H9 (cell line): ENCODE results near the gene PLXND1. TPM values are rescaled to one million over a fixed set of nuclear protein-coding genes. Genes with fewer than 3 reads are reported as not detected.

ENCODE experiments used
- DNase-seq: peaks from one replicate; pipeline ENCODE4 v3.0.0-alpha.2; 2017
- H2AFZ ChIP-seq: one replicate; pipeline ENCODE4 v1.6.1; 2013; ENCODE audit warnings: mild to moderate bottlenecking, low read length, control low read depth, moderate library complexity
- H2AK5ac ChIP-seq: 2 replicates; pipeline ENCODE4 v1.6.1; 2013; ENCODE audit warnings: low read length, control low read depth, mixed read lengths; ENCODE audit not compliant: insufficient read length
- H2BK120ac ChIP-seq: one replicate; pipeline ENCODE4 v1.6.1; 2013; ENCODE audit warnings: low read depth, mild to moderate bottlenecking, low read length, control low read depth, inconsistent platforms; ENCODE audit not compliant: poor library complexity, severe bottlenecking
- H2BK12ac ChIP-seq: 2 replicates; pipeline ENCODE4 v1.6.1; 2013; ENCODE audit warnings: low read length, control low read depth, mixed read lengths, low read depth; ENCODE audit not compliant: insufficient read length
- H2BK15ac ChIP-seq: 2 replicates; pipeline ENCODE4 v1.6.1; 2013; ENCODE audit warnings: low read depth, low read length, control low read depth
- H2BK20ac ChIP-seq: one replicate; pipeline ENCODE4 v1.6.1; 2013; ENCODE audit warnings: low read depth, mild to moderate bottlenecking, low read length, control low read depth, inconsistent platforms; ENCODE audit not compliant: poor library complexity, severe bottlenecking
- H2BK5ac ChIP-seq: 2 replicates; pipeline ENCODE4 v1.6.1; 2013; ENCODE audit warnings: low read length, control low read depth, mixed read lengths; ENCODE audit not compliant: insufficient read length
- H3K14ac ChIP-seq: 2 replicates; pipeline ENCODE4 v1.6.1; 2013; ENCODE audit warnings: low read length, control low read depth; ENCODE audit not compliant: insufficient read depth
- H3K18ac ChIP-seq: 2 replicates; pipeline ENCODE4 v1.6.1; 2013; ENCODE audit warnings: low read depth, mild to moderate bottlenecking, mixed read lengths, low read length, control low read depth; ENCODE audit not compliant: insufficient read length
- H3K23ac ChIP-seq: 2 replicates; pipeline ENCODE4 v1.6.1; 2013; ENCODE audit warnings: low read length, control low read depth, mixed read lengths, low read depth; ENCODE audit not compliant: insufficient read length
- H3K23me2 ChIP-seq: 2 replicates; pipeline ENCODE4 v1.6.1; 2013; ENCODE audit warnings: low read depth, mild to moderate bottlenecking, mixed read lengths, low read length, control low read depth; ENCODE audit not compliant: insufficient read length, poor library complexity, severe bottlenecking
- H3K27ac ChIP-seq: 2 replicates; pipeline ENCODE4 v1.5.1; 2013; ENCODE audit warnings: low read length, control low read depth, mixed read lengths, low read depth; ENCODE audit not compliant: insufficient read length
- H3K27me3 ChIP-seq: 2 replicates; pipeline ENCODE4 v1.6.1; 2013; ENCODE audit warnings: low read length, control low read depth, inconsistent platforms; ENCODE audit not compliant: insufficient read depth
- H3K4ac ChIP-seq: 2 replicates; pipeline ENCODE4 v1.6.1; 2013; ENCODE audit warnings: low read depth, mild to moderate bottlenecking, control low read depth, inconsistent platforms, low read length, moderate library complexity
- H3K4me1 ChIP-seq: 2 replicates; pipeline ENCODE4 v1.6.1; 2013; ENCODE audit warnings: low read length, control low read depth, inconsistent platforms; ENCODE audit not compliant: insufficient read depth
- H3K4me2 ChIP-seq: 2 replicates; pipeline ENCODE4 v1.6.1; 2013; ENCODE audit warnings: low read length, control low read depth, mixed read lengths; ENCODE audit not compliant: insufficient read length, insufficient read depth
- H3K56ac ChIP-seq: 2 replicates; pipeline ENCODE4 v1.6.1; 2013; ENCODE audit warnings: low read depth, mild to moderate bottlenecking, mixed read lengths, low read length, control low read depth; ENCODE audit not compliant: insufficient read length
- H3K79me1 ChIP-seq: 2 replicates; pipeline ENCODE4 v1.6.1; 2013; ENCODE audit warnings: low read depth, mild to moderate bottlenecking, moderate library complexity, low read length, control low read depth, inconsistent platforms; ENCODE audit not compliant: insufficient read depth, poor library complexity, severe bottlenecking
- H3K79me2 ChIP-seq: 2 replicates; pipeline ENCODE4 v1.6.1; 2013; ENCODE audit warnings: low read length, control low read depth, inconsistent platforms; ENCODE audit not compliant: insufficient read depth
- H3K9ac ChIP-seq: 2 replicates; pipeline ENCODE4 v1.6.1; 2013; ENCODE audit warnings: low read length, control low read depth, mixed read lengths; ENCODE audit not compliant: insufficient read length; ENCODE audit errors: extremely low read depth
- H3K9me3 ChIP-seq: one replicate; pipeline ENCODE4 v1.6.1; 2013; ENCODE audit warnings: low read depth, low read length, inconsistent platforms; ENCODE audit not compliant: control insufficient read depth
- H3T11ph ChIP-seq: one replicate; pipeline ENCODE4 v1.6.1; 2013; ENCODE audit warnings: mild to moderate bottlenecking, low read length, control low read depth, inconsistent platforms
- H4K20me1 ChIP-seq: one replicate; pipeline ENCODE4 v1.6.1; 2013; ENCODE audit not compliant: control insufficient read depth, insufficient read length, insufficient read depth
- H4K5ac ChIP-seq: 2 replicates; pipeline ENCODE4 v1.6.1; 2013; ENCODE audit warnings: low read depth, mild to moderate bottlenecking, mixed read lengths, low read length, control low read depth; ENCODE audit not compliant: insufficient read length
- H4K8ac ChIP-seq: replicated peaks from 2 replicates; pipeline ENCODE4 v1.6.1; 2013; ENCODE audit warnings: low read length, control low read depth, mixed read lengths, low read depth; ENCODE audit not compliant: insufficient read length
- H4K91ac ChIP-seq: 2 replicates; pipeline ENCODE4 v1.6.1; 2013; ENCODE audit warnings: low read depth, mild to moderate bottlenecking, moderate library complexity, mixed read lengths, low read length, control low read depth; ENCODE audit not compliant: insufficient read length
- H3K27ac Mint-ChIP-seq, 3 experiments: 2 replicates in 2 of 3; 3 replicates in 1 of 3; pipeline ENCODE4 v1.8.0; 2020 to 2021; ENCODE audit warnings: mixed read lengths in 3 of 3, mild to moderate bottlenecking in 1 of 3, moderate library complexity in 1 of 3
- H3K27me3 Mint-ChIP-seq: 2 replicates; pipeline ENCODE4 v1.8.0; 2021; ENCODE audit warnings: low read depth, mild to moderate bottlenecking, moderate library complexity, mixed read lengths
- H3K36me3 Mint-ChIP-seq, 3 experiments: 2 replicates in 2 of 3; 3 replicates in 1 of 3; pipeline ENCODE4 v1.8.0; 2020 to 2021; ENCODE audit warnings: low read depth in 3 of 3, mixed read lengths in 3 of 3; ENCODE audit not compliant: insufficient read depth in 1 of 3
- H3K4me1 Mint-ChIP-seq, 2 experiments: 2 replicates each; pipeline ENCODE4 v1.8.0; 2020; ENCODE audit warnings: mixed read lengths in 2 of 2
- H3K4me3 Mint-ChIP-seq, 2 experiments: 2 replicates in 1 of 2; 3 replicates in 1 of 2; pipeline ENCODE4 v1.8.0; 2020 to 2021; ENCODE audit warnings: mild to moderate bottlenecking in 2 of 2, mixed read lengths in 2 of 2, moderate library complexity in 1 of 2
- H3K9me3 Mint-ChIP-seq, 2 experiments: 2 replicates in 1 of 2; 3 replicates in 1 of 2; pipeline ENCODE4 v1.8.0; 2020; ENCODE audit warnings: mild to moderate bottlenecking in 2 of 2, mixed read lengths in 2 of 2, moderate library complexity in 1 of 2
- CTCF ChIP-seq: fragments of 200-600 bp; sonication (generic); conservative IDR thresholded peaks from 3 replicates; pipeline ENCODE4 v1.8.0; 2021; ENCODE audit warnings: antibody characterized with exemption, mild to moderate bottlenecking
- WGBS: extraction: QIAGEN DNeasy Blood & Tissue Kit; methylation state at CpG from one replicate; pipeline ENCODE4 v1.1.7; 2013; ENCODE audit warnings: missing lambda C conversion rate, low lambda C conversion rate, mixed read lengths; ENCODE audit not compliant: insufficient read length; ENCODE audit errors: extremely low coverage; 5-methylcytosine and 5-hydroxymethylcytosine counted together
- total RNA-seq: library from RNA; stranded (reverse); gene quantifications from 2 replicates; pipeline ENCODE4 v1.2.1, GENCODE V29; 2021

PLXND1 gene
- total RNA-seq, 1 experiment from 2014 or later, result 50.9 TPM

DNA sequence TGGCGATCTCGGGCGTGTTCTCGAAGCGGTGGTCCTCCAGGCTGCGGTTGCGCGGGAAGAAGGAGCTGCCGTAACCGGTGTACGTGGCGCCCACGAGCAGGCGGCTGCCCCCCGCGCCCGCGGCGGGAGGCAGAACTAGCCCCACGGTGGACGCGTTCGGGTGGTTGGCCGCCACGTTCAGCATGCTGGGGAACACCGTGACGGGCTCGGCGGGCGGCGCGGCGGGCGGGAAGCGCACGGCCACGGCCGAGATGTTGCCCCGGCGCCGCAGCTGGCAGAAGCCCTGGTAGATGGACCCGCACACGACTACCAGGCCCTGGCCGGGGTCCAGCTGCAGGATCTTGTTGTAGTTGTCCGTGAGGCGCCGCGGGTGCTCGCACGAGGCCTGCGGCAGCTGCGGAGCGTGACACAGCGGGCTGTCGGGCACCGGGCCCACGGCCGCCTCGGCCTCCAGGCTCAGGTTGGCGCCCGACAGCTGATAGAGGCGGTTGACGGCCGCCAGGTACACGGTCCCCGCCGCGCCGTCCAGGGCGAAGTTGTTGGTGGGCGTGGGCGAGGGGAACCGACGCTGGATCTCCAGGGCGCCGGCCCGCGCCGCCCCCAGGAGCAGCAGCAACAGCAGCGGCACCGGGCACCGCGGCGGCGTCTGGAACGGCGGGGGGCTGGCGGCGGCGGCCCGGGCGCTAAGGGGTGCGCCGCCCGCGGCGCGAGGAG lies 397 bp downstream of the PLXND1 start:
- H2BK15ac ChIP-seq, result no peak overlapping the region
- H2AFZ ChIP-seq, result no peak overlapping the region
- no peak overlapping the region for H2BK20ac ChIP-seq
- no peak overlapping the region for H3K56ac ChIP-seq
- DNase-seq, result peak; percentile 43
- no peaks in the 10 kb centered on the region for H3K79me1 ChIP-seq
- H4K8ac ChIP-seq, result no peak overlapping the region
- peaks cover 2% of the 10 kb centered on the region; the same call in 1 of the 2 replicates for H3K79me2 ChIP-seq
- H4K20me1 ChIP-seq, result no peaks in the 10 kb centered on the region
- WGBS, result no CpG with 5 or more reads among the region's 98 CpGs
- no peak overlapping the region for H2BK5ac ChIP-seq
- H3K27ac ChIP-seq, result no peak overlapping the region
- peak overlapping the region; percentile 3 for H3K9ac ChIP-seq
- Mint-ChIP-seq H3K4me3 (peak overlapping the region; percentile 81 to 93), H3K4me1 (peaks cover 55% of the 10 kb centered on the region in 2 experiments), H3K9me3 (peaks cover 2 to 3% of the 10 kb centered on the region in 2 experiments; a peak in 2 of 5 replicates), H3K36me3 (peaks cover 0 to 3% (median 0%) of the 10 kb centered on the region in 3 experiments; a peak in 2 of 7 replicates), H3K27ac (no peak overlapping the region), H3K27me3 (peaks cover 38% of the 10 kb centered on the region)
- H3K27me3 ChIP-seq, result peaks cover 6% of the 10 kb centered on the region; the same call in 1 of the 2 replicates
- no peak overlapping the region for H4K91ac ChIP-seq
- no peaks in the 10 kb centered on the region for H3K9me3 ChIP-seq
- H2BK120ac ChIP-seq, result no peak overlapping the region
- H4K5ac ChIP-seq, result no peak overlapping the region
- no peak overlapping the region for H2BK12ac ChIP-seq
- TF ChIP-seq CTCF, result no peak
- H3K4me1 ChIP-seq, result peaks cover 3% of the 10 kb centered on the region
- peaks cover 12% of the 10 kb centered on the region for H3K23me2 ChIP-seq
- H3K18ac ChIP-seq, result no peak overlapping the region
- no peak overlapping the region; the same call in 1 of the 2 replicates for H3K14ac ChIP-seq
- H3T11ph ChIP-seq, result no peak overlapping the region
- no peak overlapping the region for H3K4ac ChIP-seq
- peak overlapping the region; percentile 48 for H3K4me2 ChIP-seq
- H2AK5ac ChIP-seq, result no peak overlapping the region
- no peak overlapping the region for H3K23ac ChIP-seq
